Measurements from ENCODE around the gene SLC50A1. TPM values are rescaled to one million over a fixed set of nuclear protein-coding genes. Genes with fewer than 3 reads are reported as not detected.

The SLC50A1 gene
- total and polyA plus RNA-seq, 2 of the 8 experiments (the other 6 are each of a cell fraction or from before 2014, with no cell fraction given): 36.5 to 90.8 TPM

DNA sequence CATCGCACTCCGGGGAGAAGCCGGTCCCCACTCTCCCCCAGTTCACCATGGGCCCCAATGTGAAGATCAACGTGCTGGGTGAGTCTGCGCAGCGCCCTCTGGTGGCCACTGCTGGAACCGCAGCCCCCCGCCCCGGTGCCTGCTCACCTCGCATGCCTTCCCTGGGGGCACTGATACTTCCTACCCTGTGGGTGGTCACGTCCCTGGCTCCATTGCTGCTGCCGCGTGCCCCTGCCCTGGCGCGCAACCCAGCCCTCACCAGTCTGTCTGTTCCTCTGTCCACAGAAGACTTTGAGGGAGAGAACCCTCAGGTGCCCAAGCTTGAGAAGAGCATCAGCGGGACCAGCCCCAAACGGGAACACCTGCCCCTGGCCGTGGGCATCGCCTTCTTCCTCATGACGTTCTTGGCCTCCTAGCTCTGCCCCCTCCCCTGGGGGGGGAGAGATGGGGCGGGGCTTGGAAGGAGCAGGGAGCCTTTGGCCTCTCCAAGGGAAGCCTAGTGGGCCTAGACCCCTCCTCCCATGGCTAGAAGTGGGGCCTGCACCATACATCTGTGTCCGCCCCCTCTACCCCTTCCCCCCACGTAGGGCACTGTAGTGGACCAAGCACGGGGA is 49.4 kb upstream of the SLC50A1 start (continued):
- TF ChIP-seq CHD7 (IDR thresholded peaks at IDR 0.05; ENCODE audit: insufficient replicate concordance, low read length): no peak
- TF ChIP-seq BACH1 (IDR thresholded peaks at IDR 0.05; ENCODE audit: low read length): no peak
- no peak for TF ChIP-seq RBBP5 (IDR thresholded peaks at IDR 0.05; ENCODE audit: borderline replicate concordance, low read depth, low read length)
- no peak for TF ChIP-seq CEBPB (IDR thresholded peaks at IDR 0.05; ENCODE audit: low read depth, low read length)
- TF ChIP-seq USF2 (IDR thresholded peaks at IDR 0.05; ENCODE audit: low read length): no peak
- TF ChIP-seq, protein P1, sequence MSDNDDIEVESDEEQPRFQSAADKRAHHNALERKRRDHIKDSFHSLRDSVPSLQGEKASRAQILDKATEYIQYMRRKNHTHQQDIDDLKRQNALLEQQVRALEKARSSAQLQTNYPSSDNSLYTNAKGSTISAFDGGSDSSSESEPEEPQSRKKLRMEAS (IDR thresholded peaks at IDR 0.05): peak; percentile 85
- TF ChIP-seq BRCA1 (IDR thresholded peaks at IDR 0.05; ENCODE audit: low read depth, low read length): no peak
- no peak for TF ChIP-seq KDM4A (IDR thresholded peaks at IDR 0.05; ENCODE audit: low read depth, low read length, severe bottlenecking)
- TF ChIP-seq GTF2F1 (IDR thresholded peaks at IDR 0.05; ENCODE audit: borderline replicate concordance, low read depth, low read length): no peak
- no peak for TF ChIP-seq EZH2 (IDR thresholded peaks at IDR 0.05; ENCODE audit: low read depth, low read length, severe bottlenecking)
